ENCODE results near the gene GNA14.

DNA sequence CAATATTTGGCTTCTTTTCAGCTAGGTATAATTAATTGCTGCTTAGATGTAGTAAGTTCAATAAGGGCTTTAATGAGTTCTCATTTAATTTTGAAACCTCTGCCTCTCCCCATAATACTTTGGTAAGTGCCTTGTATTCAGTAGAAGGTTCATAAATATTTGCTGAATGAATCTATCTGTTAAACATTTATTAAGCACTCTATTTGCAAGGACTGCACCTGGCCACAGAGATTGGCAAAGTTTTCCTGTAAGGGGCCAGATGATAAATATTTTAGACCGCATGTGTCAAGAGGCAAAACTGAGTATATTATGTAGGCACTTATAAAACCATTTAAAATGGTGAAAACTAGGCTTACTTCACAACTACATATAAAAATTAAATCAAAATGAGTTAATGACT is 19.0 kb upstream of the GNA14 start:
- TF ChIP-seq, protein P1, sequence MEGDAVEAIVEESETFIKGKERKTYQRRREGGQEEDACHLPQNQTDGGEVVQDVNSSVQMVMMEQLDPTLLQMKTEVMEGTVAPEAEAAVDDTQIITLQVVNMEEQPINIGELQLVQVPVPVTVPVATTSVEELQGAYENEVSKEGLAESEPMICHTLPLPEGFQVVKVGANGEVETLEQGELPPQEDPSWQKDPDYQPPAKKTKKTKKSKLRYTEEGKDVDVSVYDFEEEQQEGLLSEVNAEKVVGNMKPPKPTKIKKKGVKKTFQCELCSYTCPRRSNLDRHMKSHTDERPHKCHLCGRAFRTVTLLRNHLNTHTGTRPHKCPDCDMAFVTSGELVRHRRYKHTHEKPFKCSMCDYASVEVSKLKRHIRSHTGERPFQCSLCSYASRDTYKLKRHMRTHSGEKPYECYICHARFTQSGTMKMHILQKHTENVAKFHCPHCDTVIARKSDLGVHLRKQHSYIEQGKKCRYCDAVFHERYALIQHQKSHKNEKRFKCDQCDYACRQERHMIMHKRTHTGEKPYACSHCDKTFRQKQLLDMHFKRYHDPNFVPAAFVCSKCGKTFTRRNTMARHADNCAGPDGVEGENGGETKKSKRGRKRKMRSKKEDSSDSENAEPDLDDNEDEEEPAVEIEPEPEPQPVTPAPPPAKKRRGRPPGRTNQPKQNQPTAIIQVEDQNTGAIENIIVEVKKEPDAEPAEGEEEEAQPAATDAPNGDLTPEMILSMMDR (tag by site-specific recombination; IDR thresholded peaks at IDR 0.05) = no peak
- no peak for TF ChIP-seq MYNN (tag by site-specific recombination; IDR thresholded peaks at IDR 0.05; ENCODE audit: borderline replicate concordance)
